GM19043 (cell line): Measurements from ENCODE around the gene C5orf58.

Source experiments
- ATAC-seq: cut with Tn5 transposase; IDR thresholded peaks from one replicate; pipeline ENCODE4 v1.9.1; 2021; ENCODE audit warnings: low read depth; ENCODE audit not compliant: unreplicated experiment

Gene C5orf58

DNA sequence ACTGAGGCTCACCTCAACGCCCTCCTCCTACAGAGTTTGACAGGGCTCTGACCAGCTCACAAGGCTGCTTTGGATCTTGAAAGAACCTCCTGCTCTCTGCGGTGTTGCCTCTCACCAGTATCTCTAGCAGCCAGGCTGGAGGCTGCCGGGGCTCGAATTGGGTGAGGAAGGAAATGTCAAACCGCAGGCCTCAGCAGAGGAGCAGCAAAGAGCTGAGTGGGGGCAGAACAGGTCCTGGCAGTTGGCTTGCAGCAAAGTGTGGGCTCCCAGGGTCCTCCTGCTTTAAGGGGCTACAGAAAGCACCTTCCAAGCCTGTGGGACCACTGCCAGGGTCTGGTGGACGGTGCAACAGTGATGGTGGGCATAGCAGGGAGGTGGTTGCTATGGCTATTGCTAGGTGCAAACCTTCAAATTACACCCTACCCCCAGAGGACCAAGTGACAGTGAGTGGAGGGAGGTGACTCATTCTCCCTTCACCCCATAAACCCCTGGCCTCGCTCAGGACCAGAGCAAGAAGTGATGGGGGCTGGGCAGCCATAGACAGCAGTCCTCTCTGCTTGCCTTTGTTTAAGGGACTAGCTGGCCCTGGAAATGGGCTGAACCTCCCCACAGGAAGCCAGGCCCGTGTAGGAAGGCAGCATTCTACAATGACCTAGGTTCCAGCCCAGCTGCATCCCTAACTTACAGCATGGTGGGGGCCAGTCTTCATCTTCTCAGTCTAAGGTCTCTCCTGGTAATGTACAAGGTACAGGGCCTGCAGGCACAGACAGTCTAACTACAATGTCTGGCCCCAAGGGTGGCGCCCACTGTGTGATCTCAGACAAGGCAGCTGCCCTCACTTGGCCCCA lies 46.0 kb downstream of the C5orf58 start:
- ATAC-seq: peak; percentile 86

DNA sequence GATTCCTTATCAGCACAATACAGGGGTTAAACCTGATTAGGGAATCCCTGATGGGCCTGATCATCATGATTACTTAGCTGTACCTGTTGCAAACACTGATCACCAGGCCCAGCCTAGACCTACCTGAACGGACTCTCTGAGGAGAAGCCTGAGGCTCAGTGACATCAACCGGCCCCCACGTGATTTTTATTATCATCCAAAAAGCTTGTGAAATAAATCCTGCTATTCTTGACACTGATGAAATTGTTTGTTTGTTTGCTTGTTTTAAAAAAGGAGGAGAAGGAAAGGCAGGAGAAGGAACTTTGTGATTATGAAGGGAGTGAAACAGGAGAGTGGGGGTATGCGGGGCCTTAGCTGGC lies 46.7 kb downstream of the C5orf58 start:
- no peak for ATAC-seq

DNA sequence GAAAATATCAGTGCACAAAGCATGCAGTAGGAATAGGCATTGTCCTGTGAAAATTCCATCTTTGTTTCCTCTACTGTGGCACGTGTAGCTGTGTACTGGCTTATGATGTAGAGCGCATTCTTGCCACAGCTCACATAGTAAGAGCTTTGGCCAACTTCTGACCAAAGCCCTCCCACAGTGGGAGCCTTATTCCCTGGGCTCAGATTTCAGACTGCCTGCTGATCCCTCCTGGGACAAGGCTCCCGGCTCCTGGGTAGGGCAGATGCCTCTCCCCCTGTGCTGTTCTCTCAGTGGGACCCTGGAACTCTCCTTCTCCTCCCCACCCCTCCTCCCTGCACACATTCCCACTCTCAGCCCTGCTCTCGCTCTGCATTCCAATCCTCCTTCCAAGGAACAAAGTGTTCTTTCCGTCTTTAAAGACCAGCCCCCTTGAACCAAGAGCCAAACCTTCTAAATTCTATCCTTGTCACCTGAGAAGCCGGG lies 47.3 kb downstream of the C5orf58 start:
- no peak for ATAC-seq

DNA sequence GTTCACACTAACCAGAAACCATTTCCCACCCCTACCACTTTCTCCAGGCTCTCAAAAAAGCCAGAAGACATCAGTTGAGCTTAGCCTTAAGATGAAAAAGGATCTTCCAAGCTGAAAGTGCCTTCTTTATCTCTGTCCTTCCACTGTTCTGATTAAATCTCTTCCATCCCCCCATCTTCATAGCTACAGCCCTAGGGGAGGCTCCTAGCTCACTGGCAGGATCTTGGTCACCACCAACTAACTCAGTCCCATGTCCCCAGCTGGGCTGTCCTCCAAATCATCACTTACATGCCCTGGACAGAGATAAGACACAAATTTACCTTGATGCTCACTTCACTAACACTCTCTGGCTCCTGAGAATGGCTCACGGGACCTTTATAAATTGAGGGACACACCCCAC lies 50.5 kb downstream of the C5orf58 start:
- ATAC-seq: no peak

DNA sequence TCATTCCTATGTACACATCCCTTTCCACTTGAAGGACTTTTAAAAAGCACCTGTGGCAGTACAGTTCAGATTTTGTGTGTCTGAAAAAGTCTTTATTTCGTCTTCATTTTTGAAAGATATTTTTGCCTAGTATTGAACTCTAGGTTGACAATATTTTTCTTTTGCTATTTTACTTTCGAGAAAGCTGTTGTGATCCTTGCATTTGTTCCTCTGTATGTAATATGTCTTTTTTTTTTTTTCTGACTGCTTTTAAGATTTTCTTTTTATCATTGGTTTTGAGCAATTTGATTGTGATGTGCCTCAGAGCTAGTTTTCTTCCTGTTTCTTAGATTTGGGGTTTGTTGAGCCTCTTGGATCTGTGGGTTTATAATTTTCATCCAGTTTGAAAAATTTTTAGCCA lies 51.4 kb downstream of the C5orf58 start:
- ATAC-seq: no peak

DNA sequence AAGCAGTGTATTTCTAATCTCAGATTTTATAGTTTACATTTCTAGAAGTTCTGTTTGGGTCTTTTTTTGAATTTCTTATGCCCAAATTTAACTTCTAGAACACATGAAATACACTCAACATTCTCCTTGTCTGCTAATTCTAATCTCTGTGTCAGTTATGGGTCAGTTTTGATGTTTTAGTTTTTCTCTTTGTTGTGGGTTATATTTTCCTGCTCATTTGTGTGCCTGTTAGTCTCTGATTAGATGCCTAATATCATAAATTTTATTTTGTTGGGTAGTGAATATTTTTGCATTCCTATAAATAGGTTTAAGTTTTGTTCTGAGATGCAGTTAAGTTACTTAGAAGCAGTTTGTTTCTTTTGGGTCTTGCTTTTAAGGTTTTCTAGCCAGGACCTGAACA lies 52.4 kb downstream of the C5orf58 start:
- ATAC-seq: no peak

DNA sequence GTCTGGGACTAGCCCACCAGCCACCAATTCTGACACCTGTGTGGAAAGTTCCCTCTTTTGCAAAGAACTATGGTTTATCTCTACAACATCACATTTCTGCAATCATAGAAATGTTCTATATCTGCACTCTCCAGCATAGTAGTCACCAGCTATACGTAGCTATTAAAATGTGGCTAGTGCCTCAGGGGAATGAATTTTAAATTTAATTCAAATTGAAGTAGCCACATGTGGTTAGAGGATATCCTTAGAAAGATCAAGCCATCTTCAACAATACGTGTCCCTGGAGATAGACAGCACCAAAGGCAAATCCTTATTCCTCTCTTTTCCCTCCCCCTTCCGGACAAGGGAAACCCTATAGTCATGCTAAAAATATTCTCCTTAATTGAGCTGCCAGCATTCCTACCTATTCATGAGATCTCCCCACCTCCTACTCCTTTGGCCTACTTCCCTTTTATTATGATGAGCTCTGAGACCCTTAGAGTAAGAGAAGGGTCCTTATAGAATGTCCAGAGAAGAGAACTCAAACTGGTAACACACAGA lies 53.7 kb downstream of the C5orf58 start:
- no peak for ATAC-seq

DNA sequence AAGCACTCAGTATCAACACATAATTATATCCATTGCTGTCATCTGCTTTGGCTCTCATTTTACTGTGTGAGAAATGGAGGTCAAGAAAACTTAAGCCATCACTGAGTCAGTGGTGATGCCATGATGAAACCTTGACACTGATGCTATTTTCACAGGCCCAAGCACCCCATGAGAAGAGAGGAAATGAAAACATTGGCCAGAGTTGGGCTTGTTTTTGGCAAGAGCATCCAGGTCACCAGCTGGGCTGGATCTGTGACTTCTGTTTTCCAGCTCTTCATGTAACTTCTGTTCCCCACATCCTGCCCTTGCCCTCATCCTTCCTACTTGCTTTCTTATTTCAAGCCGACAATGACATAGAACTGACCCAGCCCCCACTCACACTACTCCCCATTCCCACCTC lies 54.7 kb downstream of the C5orf58 start:
- no peak for ATAC-seq

DNA sequence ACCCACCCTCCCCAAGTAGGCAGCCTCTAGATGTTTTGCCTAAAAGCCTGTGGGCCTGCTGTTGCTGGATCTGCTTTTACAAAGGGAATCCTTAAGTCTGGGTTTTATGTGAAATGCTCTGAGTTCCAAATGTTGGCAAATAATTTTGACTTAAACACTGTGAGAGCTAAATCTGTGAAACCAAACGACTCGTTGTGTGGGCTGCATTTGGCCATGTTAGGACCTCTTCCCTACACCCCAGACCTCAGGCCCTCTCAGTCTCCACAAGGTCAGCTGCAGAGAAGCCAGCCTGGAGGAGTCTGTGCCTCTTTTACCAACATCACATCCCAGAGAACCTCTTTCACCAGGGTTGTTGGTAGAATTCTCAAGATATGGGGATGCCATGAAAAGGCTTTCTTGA lies 55.4 kb downstream of the C5orf58 start:
- ATAC-seq: no peak

DNA sequence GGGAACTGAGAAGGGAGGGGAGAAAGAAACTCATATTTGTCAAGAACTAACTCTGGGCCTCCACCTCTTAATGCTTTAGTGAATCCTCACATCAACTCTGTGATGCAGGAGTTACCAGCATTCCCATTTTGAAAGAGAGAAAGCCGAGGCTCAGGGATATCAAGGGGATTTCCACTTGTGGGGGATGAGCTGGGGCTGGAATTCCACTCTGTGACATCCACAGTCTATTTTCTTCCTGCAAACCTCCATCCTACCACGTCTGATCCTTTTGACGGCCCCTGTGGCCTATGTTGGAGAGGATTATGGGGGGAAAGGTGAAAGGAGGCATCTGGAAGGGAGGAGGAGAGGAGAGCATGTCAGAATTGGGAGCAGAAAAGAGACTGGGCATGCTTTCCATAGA lies 55.8 kb downstream of the C5orf58 start:
- no peak for ATAC-seq

DNA sequence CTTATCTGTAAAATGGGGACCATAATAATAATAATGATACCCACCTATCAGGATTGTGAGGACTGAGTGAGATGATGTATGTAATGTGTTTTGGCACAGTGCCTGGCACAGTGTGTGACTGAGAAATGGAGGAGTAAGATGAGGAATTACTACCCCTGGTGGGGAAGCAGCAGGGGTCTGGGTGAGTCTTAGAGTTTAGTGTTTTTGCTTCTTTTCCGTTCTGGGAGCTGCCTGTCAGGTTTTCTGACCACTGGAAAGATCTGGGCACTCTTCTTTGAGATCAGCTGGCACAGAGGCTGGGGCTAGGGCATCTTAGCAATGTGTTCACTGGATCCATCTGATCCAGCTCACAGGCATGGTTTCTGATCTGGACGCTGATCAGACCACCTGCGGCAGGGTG lies 56.3 kb downstream of the C5orf58 start:
- no peak for ATAC-seq

DNA sequence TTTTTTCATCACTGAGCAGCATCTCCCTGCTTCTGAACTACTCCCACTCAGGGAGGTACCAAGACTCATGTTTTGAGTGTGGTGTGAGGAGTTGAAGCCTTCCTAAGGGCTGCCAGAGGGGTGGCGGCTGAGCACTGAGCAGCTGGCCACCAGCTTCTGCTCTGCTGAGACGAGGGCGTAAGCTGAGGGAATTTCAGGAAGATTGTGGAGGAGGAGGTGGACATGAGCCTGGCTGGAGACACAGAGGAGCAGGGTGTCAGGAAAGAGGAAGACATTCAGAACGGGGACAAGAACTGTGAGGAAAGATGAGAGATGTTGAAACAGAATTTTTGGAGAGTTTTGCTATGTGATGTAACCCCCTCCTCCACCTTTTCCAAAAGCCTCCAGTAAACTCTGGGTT lies 57.0 kb downstream of the C5orf58 start:
- ATAC-seq: no peak

DNA sequence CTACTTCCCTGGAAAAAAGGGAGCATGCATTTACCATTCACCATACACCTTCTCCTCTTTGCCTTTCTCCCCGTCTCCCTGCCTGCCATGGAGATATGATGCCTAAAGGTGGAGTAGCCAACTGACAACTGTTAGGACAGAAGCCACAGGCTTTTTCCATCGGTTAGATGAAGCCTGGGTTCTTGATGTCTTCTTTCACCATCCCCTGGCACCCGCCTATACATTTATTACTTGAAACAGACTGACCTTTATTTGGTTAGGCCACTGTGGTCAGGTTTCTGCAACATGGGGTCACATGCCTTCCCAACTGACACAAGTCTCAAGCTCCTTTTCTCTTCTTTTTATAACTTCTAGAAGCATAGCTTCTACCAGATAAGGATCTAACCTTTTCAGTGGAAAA lies 57.7 kb downstream of the C5orf58 start:
- ATAC-seq: no peak

DNA sequence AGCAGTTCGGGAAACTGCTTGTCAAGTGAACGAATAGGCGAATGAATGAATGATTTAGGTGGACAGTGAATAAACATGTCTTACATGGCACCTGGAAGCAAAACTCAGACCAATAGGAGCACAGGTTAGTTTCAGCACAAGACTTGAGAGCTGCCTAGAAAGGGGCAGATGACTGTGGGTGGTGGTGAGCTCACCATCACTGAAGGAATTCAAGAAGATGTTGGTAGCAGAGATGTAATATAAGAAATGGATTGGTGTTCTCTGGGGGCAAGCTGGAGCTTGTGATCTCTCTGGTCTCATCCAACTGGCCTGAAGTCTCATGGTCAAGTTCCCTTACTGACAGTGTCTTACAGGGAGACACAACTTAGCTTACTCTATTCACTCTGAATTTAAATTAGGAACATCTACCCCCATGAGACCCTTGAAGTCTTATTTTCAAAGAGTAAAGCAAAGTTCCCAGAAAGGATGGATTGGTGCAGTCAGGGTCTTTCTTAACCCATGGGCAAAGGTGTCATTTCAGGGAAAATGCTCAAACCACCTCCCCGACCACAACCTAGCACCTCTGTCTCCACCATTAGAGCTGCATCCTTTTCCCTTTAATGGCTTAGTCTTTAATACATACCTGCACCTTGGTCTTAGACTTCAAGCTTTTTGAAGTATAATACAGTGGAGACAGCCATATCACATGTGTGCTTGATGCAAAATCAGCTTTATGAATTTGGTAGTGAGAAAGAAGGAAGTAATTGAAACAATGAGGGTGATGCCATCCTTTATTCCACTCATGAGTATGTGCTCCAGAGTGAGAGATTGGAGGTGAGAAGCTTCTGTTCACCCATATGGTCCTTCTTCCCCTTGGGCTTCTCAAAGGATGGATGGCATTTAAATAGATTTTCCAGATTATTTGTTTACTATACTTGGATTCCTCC lies 59.7 kb downstream of the C5orf58 start:
- ATAC-seq: no peak

DNA sequence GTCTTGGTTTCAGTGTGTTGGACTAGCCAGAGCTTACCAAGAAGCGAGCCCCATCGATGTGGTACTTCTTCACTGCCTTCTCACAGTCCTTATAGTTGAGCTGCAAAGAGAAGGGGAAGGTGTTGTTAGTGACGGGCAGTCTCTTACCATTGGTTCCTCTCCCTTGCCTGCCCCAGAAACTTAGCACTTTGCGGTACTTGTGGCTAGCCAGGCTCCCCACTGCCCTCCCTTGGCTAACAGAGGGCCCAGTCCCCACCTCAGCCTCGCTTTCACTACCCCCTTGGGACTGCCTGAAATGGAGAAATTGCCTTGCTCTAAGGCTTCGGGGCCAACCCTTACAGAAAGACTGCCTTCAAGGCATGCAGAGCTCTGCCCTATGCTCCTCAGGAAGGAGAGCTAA lies 60.5 kb downstream of the C5orf58 start:
- peak; percentile 75 for ATAC-seq

DNA sequence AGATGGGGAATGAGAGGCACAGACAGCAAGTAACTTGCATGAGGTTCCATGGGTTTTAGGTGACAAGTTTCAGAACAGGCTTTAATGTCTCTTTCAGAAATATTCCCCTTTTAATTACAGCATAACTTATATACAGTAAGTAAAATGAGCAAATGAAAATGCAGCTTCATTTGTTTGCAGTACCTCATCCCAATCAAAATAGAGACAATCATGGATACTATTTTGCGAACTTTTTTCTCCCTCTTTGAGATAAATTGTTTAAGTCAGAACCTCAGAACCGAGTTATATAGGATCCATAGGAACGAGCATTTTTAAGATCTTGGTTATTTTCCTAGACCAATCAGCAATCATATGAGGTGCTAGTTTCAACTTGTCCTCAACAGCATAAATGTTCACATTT lies 61.3 kb downstream of the C5orf58 start:
- ATAC-seq: no peak

DNA sequence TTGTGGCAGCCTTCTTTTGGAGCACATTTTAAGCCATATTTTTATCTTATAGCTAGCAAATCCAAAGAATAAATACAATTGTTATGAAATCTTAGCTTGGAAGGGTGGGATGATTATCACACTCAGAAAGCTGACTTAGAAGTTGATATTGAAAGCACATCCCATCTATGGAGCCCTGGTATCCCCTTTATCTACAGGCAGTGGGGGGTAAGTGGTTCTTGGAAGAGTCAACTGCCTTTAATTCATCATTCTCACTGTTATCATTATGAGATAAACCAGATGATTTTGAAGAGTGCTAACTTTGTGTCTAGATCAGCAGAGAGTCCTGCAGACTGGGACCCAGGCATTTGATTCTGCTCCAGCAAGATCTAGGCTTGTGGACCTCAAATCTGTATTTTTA lies 61.8 kb downstream of the C5orf58 start:
- ATAC-seq: no peak
